Left ventricle myocardium inferior (tissue), 1 donor: ENCODE results near the gene SOST. TPM values are rescaled to one million over a fixed set of nuclear protein-coding genes. Genes with fewer than 3 reads are reported as not detected.

Experiments used
- DNase-seq: peaks from one replicate; pipeline ENCODE4 v3.0.0-alpha.2; 2020
- H3K27ac ChIP-seq: fragments of 200-600 bp; replicated peaks from 2 replicates; pipeline ENCODE4 v1.8.0; 2021
- H3K27me3 ChIP-seq: fragments of 200-600 bp; 2 replicates; pipeline ENCODE4 v1.8.0; 2021; ENCODE audit warnings: low read depth
- H3K36me3 ChIP-seq: fragments of 200-600 bp; 2 replicates; pipeline ENCODE4 v1.8.0; 2021
- H3K4me1 ChIP-seq: fragments of 200-600 bp; 2 replicates; pipeline ENCODE4 v1.8.0; 2021
- H3K4me3 ChIP-seq: fragments of 200-600 bp; 2 replicates; pipeline ENCODE4 v1.8.0; 2021; ENCODE audit warnings: mild to moderate bottlenecking, moderate library complexity
- H3K9me3 ChIP-seq: fragments of 200-600 bp; replicated peaks from 2 replicates; pipeline ENCODE4 v1.8.0; 2021
- CTCF ChIP-seq: fragments of 200-600 bp; IDR thresholded peaks from 2 replicates; pipeline ENCODE4 v1.8.0; 2021; ENCODE audit warnings: antibody characterized with exemption, mild to moderate bottlenecking, borderline replicate concordance
- intact Hi-C: fragments of 100-400 bp; cut with micrococcal nuclease; formaldehyde crosslinking; loops from one replicate; pipeline ENCODE4 v1.11.0; 2022
- total RNA-seq: library from RNA; stranded (reverse); fragmentation: NEBNext Ultra II Directional; extraction: Animal tissue kit (Norgen Biotek cat#: 25700); gene quantifications from one replicate; pipeline ENCODE4 v1.2.1, GENCODE V29; 2021
- donor health status: DM: no; HTN: yes; CAD: no; lungs with severe emphysema.

The SOST gene
- total RNA-seq, 1 donor from 2014 or later = 0.14 TPM

DNA sequence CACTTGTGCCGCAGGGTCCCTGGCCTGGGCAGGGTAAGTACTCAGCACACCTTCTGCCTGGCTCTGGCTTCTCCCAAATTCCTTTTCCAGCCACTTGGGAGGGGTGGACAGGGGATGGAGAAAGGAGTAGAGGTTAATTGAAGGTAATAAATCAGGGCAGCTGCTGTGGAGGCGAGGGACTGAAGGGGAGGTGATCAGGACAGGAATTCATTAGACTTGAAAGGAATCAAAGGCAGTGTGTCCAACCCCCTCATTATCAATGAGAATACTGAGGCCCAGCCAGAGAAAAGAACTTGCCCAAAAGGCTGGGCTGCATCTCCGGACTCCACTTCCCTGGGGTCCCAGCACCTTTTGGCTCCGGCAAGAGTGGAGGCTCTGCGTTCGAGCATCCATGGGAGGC, 2.4 kb downstream of the SOST start:
- Histone ChIP-seq H3K27me3 (peaks cover 46% of the 10 kb centered on the region), H3K9me3 (no peaks in the 10 kb centered on the region), H3K27ac (no peak overlapping the region), H3K36me3 (no peaks in the 10 kb centered on the region), H3K4me3 (no peak overlapping the region), H3K4me1 (peaks cover 13% of the 10 kb centered on the region)
- DNase-seq = no peak
- intact Hi-C loops = no loop called here
- TF ChIP-seq CTCF = no peak

DNA sequence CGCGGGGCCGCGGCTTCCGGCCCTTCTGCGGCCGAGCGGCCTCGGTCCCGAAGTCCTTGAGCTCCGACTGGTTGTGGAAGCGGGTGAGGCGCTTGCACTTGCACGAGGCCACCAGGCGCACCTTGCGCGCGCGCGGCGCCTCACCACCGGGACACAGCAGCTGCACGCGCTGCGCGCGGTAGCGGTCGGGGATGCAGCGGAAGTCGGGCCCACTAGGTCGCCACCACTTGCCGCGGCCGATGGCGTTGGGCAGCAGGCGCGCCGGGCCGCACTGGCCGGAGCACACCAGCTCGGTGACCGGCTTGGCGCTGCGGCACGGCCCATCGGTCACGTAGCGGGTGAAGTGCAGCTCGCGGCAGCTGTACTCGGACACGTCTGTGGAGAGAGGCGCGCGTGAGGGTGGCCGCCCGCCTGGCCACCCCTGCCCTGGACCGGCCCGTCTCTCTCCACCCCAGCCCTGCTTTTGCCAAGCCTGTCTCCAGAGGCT, 3.2 kb downstream of the SOST start:
- intact Hi-C loops = no loop called here
- Histone ChIP-seq H3K4me3 (peak overlapping the region; percentile 53), H3K36me3 (no peaks in the 10 kb centered on the region), H3K27me3 (peaks cover 46% of the 10 kb centered on the region), H3K27ac (no peak overlapping the region), H3K4me1 (peaks cover 10% of the 10 kb centered on the region), H3K9me3 (no peaks in the 10 kb centered on the region)
- peak; percentile 18 for TF ChIP-seq CTCF
- no peak for DNase-seq

DNA sequence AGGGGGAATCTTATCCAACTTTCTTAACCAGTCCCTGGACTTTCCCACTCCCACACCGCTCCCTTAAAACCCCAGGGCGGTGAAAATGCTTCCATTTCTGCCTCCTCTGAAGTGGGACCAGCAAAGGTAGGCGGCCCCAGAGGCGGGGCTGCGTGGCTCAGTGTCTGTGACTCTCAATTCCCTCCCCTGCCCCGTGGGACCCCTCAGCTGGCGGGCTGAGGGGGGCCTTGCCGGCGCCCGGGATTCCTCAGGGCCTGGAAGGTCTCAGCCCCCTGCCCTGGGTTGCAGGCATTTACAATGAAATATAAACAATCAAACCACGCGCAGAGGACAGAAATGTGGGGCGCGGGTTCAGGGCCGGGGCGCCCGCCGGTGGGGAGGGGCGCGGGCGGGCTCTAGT, 3.6 kb downstream of the SOST start:
- TF ChIP-seq CTCF = no peak
- no peaks in the 10 kb centered on the region for H3K36me3 ChIP-seq
- intact Hi-C loops = no loop called here
- no peak overlapping the region for H3K27ac ChIP-seq
- H3K4me1 ChIP-seq = peaks cover 10% of the 10 kb centered on the region
- peak overlapping the region; percentile 53 for H3K4me3 ChIP-seq
- H3K27me3 ChIP-seq = peaks cover 46% of the 10 kb centered on the region
- DNase-seq = no peak
- H3K9me3 ChIP-seq = no peaks in the 10 kb centered on the region

- Histone ChIP-seq H3K27me3 (peaks cover 43% of the 10 kb centered on the region), H3K27ac (no peak overlapping the region), H3K36me3 (no peaks in the 10 kb centered on the region), H3K9me3 (no peaks in the 10 kb centered on the region), H3K4me1 (peaks cover 10% of the 10 kb centered on the region), H3K4me3 (no peak overlapping the region)
- intact Hi-C loops = no loop called here
- TF ChIP-seq CTCF = no peak
- DNase-seq = no peak
Observed at GRCh38 chr17:43753493-43754129, 5.0 kb downstream of the SOST start.

GRCh38 chr17:43750153-43750552, 8.4 kb downstream of the SOST start:
- intact Hi-C loops = no loop called here
- no peaks in the 10 kb centered on the region for H3K9me3 ChIP-seq
- no peaks in the 10 kb centered on the region for H3K36me3 ChIP-seq
- H3K27me3 ChIP-seq = peaks cover 8% of the 10 kb centered on the region
- H3K4me1 ChIP-seq = peaks cover 15% of the 10 kb centered on the region
- no peak overlapping the region for H3K4me3 ChIP-seq
- TF ChIP-seq CTCF = no peak
- no peak for DNase-seq
- H3K27ac ChIP-seq = no peak overlapping the region
